ENCODE measurements around the gene STMP1.
"Not testable (repeated sequence)": the region's sequence is repeated elsewhere in the genome, so short reads cannot be mapped to it uniquely, and the experiment has no call there.

STMP1 gene

DNA sequence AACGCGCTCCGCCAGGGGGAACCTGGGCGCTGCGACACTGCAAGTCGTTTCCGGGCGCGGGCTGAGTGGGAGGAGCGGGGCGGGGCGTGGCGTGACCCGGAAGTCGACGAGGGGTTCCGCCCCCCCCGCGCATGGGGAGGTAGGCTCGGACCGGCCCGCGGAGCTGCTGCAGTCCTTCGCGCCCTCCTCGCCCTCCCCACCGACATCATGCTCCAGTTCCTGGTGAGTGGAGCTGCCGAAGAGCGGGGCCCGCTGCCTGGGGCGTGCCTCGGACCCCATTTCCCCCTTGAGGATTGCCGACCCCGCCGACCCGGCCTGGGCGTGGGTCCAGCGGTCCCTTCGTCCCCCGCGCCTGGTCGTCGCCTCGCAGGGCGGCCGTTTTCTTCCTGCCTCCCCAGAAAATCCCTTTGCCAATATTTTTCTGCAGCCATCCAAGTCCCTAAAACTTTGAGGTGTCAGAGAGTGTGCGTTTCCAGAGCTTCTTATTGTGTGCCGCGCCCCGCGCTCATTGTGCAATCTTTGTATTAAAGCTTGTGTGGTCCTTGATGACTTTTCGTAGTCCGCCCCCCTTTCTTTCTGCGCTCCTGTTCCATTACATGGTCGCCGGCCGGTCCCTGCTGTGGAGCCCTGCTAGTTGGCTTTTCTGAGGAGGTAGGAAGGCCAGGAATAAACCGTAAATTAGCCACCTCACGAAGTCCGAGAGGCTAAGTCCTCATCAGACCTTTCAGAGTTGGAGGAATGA, at the start of gene STMP1:
STMP1 (plus strand) TSS at position 142 of the 742 bp plus-strand sequence.
- peak; percentile 98 for DNase-seq (ENCODE audit: low spot score)

DNA sequence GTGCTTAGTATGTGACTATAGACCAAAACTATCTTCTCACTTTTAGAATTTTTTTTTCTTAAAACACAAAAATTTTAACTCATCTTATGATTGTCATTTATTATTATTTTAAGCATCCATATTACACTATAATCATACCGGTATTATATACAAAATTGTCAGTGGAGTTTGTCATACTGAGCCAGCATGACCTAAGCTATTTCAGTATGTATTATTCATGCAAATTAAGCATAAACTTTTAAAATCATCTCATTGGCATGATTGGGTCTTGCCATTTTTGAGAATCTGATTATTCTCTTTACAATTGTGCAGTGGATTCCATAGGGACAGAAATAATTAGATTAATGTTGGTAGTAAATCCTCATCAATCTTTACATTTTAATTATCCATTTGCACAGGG, 46.2 kb upstream of the STMP1 start:
- no peak for DNase-seq (ENCODE audit: low spot score)

DNA sequence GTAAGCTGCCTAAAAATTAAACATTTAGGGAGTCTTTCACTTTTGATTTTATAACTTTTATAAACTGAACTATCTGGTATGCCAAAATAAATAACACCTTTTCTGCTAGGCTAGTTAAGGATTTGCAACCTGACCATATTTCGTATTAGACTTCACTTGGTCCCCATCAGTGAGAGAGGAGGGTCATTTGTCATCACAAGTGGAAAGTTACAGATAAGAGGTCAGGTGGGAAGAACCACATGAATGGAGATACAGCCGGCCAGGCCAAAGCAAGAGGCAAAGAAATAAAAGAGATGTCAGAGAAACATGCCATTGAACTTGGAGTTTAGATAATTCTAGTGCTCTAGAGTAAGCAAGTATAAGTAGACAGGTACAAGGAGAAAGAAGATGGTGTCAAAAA, 44.5 kb upstream of the STMP1 start:
- DNase-seq (ENCODE audit: low spot score): no peak

DNA sequence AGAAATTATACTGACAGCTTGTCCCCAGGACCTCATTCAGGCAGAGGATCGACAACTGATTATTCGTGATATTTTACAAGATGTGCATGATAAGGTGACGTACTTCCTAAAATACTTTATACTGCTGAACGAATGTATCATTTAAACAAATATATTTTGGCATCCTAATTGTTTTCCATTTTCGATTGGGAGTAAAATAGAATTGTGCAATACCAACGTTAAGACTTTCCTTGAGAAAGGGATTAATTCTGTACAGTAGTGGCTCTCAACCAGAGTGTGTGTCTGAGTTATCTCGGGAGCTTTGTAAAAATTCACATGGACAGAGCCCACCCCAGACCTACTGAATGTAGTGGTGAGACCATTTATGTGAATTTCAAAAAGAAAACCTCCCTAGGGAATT, 43.8 kb upstream of the STMP1 start:
- no peak for DNase-seq (ENCODE audit: low spot score)

DNA sequence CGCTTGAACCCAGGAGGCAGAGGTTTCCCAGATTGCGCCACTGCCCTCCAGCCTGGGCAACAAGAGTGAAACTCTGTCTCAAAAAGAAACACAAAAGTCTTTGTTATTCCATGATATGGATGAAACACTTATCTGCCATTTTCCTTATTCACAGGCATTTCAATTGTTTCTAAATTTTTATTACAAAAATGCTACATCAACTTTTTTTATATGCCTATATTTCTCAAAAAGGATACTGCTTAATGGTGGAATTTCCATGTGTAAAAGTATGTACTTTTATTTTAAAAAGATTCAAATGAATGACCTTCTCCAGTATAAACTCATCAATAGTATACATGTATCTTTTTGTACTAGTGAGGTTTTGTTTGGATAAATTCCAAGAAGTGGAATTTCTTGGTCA, 41.9 kb upstream of the STMP1 start:
- no peak for DNase-seq (ENCODE audit: low spot score)

DNA sequence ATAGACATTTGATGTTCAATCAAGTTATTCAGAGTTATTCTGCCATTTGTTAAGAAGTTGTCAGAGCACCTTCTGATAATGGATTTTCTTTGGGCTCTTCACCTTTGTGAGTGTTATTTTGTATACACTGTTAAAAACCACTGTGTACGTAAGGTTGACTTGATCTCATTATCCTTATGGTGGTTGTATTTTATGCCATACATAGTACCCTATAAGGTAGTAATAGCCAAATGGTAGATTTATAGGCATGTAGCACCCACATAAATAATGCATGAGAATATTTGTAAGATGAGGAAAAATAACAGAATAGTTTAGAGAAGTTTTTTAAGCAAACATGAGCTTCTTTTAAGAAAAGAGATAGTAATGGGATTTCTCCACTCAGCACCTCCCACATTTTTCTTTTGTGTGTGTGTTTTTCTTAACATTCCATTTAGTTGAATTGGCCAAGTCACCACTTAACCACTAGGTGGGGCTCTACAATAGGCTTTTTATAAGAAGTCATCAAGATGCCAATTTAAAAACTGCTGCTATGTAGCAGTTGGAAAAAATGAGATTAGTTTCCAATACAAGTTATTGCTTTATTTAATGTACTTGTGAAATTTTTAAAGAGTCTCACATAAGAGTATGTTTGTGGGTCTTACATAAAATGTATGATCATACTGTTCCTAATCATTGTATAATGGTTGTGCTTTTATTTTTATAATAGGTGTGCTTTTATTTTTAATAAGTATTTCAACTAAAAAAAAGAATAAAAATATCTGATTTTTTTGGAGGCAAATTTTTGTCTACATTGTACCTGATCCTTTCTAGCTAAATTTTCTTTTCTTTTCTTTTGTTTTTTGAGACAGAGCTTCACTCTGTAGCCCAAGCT, 41.1 kb upstream of the STMP1 start:
- DNase-seq (ENCODE audit: low spot score): no peak

DNA sequence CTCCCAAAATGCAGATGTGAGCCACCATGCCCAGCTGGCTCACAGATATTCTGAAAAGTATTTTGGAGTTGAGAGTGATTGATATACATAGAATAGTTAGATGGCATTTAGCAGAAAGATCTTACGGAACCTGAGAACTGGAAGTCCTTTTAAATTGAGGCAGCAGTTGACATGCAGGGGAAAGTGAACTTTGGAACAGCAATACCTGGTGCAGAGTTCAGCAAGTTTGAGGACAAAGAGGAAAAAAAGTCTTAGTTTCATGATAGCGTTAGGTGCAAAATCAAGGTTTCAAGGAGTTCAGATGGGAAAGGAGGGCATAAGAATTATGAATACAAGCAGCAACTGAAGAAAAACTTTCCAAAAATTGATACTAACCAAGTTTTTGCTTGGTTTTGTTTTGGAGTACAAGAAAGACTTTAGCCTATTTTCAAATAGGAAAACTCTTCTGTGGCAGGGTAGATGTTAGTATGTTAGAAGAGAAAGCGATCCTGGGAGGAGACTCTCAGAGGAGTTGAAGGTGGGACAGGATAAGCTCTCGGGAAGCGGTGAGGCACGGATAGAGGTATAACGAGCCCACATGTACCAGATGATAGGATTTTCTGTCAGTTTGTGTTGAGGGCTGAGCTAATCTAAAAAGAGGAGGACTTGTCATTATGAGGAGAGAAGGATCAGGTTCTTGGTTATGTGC, 28.0 kb upstream of the STMP1 start:
- DNase-seq (ENCODE audit: low spot score): no peak

DNA sequence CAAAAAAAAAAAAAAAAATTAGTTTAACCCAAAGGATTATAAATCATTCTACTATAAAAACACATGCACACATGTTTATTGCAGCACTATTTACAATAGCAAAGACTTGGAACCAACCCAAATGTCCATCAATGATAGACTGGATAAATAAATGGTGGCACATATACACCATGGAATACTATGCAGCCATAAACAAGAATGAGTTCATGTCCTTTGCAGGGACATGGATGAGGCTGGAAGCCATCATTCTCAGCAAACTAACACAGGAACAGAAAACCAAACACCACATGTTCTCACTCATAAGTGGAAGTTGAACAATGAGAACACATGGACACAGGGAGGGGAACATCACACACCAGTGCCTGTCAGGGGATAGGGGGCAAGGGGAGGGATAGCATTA, 22.6 kb upstream of the STMP1 start:
- not testable (repeated sequence) for DNase-seq (ENCODE audit: low spot score)

DNA sequence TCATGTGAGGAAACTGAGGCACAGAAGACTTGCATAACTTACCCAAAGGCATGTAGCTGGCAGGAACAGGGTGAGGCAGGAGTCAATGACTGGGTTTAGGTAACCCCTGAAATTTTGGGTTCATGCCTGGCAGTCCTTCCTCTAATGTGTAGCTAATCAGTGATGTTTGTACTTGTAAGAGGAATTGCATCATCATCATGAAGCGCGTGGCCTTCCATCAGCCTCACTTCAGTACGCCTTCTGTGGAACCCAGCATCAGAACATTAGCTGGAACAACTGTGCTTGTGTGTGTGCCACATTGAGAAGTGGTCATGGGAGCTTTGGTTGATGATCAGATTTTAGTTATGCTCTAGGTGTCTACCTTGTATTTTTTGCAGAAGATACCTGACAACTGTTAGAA, 18.2 kb upstream of the STMP1 start:
- no peak for DNase-seq (ENCODE audit: low spot score)

DNA sequence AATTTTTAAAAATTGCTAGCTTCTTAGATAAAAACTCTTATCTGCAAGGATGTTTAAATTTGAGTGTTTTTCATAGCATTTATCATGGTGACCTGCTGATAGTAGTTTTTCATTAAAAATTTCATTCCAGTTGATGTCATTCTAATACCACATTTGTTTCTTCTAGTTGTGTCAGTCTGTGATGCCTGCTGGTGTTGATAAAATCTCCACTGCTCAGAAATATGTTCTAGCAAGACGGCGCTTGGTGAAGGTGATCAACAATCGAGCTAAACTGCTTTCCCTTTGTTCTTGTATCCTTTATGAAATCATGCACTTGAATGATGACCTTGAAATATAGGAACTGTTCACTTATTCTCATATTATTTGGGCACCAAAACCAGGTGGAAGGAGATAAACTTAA, 17.6 kb upstream of the STMP1 start:
- DNase-seq (ENCODE audit: low spot score): no peak

DNA sequence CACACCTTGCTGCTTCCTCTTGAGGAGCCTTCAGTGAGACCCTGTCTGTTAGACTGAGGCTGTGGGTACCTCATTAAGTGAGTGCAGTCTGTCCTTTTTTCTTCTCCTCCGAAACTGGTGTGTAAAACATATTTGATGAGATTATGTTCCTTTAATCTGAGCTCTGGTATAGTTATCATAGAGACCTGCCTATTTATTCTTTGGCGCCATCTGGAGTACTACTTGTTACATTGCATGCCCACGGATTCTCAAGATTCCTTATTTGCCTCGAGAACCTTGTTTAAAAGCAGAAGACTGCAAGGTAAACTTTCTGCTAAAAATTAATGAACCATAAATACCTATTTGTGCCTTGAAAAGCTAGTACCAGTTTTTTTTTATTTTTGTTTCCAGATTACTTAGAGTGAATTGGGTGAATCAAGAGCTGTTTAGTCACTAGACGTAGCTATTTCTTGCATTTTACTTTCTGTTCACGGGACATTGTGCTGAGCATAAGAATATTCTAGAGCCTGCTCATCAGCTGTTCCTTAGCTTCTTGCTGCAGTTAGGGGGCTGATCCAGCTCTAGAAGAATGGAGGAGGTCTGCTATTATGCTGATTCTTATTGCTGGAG, 16.9 kb upstream of the STMP1 start:
- no peak for DNase-seq (ENCODE audit: low spot score)

DNA sequence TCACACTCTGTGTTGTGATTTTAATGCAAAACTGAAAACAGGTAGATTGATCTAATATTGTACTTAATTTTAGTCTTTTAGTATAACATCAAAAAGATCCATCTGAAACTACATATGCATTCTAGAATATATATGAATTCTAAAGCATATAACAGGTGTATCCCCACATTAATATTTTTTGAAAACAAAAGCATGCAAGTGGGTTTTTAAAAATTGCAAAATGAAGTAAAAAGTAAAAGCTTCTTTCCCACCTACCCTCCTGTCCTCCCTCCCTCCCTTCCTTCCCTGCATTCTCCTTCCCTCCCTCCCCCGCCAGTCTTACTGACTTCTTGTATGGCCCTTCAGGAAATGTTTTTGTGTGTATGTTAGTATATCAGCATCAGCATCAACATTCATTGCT, 14.6 kb upstream of the STMP1 start:
- DNase-seq (ENCODE audit: low spot score): no peak

DNA sequence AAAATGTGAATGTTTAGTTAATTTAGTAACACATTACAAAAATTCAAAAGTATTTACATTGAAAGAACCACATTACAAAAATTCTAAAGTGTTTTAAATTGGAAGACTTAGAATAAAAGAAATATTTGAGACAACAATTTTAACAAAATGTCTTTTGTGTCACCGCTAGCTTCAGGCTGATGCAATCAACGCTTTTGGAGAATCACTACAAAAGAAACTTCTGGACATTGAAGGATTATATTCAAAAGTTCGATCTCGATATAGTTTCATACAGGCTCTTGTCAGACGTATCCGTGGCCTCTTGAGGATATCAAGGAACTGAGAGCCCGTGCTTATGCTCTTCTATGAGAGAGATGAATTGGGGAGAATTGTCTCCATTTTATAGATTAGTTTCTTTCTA, 14.1 kb upstream of the STMP1 start:
- no peak for DNase-seq (ENCODE audit: low spot score)

DNA sequence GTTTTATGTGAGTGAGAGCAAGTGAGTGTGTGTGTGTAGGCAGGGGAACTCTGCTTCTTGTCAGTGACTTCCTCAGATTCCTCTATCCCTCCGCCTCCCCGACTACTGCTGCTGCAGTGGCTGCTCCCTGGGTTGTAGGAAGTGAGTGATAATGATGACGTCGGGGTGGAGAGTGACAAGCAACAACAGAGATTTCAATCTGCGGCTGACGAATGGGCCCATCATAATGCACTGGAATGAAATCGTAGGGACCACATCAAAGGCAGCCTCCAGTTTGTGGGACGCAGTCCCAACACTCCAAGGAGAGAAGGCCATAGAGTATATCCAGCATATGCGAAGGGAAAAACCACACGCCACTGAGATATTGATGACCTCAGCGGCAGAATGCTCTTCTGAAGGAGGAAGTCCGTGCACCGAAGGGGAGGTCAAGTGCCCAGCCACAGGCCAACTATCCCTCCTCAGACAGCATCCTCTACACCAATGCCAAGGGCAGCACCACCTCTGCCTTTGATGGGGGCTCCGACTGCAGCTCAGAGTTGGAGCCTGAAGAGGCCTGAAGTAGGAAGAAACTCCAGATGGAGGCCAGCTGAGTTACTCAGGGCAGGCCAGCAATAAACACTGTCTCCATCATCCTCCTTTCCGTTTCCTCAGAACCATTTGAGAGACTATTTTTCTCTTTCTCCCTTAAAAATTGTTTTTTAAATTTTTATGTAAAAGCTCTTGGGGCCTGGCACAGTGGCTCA, 11.3 kb upstream of the STMP1 start:
- DNase-seq (ENCODE audit: low spot score): no peak

DNA sequence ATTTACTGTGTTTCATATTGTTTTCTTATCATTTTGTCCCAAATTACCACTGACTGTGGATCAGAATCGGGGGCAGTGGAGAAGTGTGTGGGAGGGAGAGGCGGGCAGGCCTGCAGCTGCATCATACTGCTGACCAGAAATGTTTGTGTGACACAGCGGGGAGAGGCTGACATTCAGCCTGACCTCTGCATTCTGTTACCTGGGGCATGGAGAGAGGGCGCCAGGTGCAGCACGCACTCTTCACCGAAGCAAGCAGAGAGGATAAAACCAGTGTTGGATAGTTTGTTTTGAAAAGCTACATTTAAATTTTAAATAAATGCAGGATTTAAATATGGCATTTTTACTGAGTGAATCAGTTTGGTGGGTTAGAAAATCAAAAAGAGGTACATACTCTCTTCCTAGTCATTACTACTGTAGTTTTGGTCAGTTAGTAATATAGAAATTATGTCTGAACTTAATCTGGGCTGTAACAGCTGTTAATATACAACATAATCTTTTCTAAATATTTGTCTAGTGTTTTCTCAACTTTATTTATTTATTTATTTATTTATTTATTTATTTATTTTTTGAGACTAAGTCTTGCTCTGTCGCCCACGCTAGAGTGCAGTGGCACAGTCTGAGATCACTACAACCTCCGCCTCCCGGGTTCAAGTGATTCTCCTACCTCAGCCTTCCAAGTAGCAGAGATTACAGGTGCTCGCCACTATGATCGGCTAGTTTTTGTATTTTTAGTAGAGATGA, 8.8 kb upstream of the STMP1 start:
- no peak for DNase-seq (ENCODE audit: low spot score)

DNA sequence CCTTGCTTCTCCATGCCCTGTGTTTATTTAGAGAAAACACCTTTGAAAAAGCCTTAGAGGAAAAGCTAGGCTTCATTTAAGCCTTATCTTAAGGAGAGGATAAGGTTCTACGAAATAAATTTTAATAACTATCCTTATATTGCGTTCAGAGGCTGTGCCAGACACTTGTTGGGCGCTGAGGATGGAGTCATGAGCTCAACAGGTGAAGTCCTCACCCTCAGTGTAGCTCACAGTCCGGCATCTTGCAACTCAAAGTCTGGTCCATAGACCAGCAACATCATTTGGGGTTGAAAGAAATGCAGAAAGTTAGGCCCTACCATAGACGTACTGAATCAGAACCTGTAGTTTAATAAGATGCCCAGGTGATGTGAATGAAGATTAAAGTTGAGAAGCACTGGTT, 3.8 kb upstream of the STMP1 start:
- DNase-seq (ENCODE audit: low spot score): no peak

DNA sequence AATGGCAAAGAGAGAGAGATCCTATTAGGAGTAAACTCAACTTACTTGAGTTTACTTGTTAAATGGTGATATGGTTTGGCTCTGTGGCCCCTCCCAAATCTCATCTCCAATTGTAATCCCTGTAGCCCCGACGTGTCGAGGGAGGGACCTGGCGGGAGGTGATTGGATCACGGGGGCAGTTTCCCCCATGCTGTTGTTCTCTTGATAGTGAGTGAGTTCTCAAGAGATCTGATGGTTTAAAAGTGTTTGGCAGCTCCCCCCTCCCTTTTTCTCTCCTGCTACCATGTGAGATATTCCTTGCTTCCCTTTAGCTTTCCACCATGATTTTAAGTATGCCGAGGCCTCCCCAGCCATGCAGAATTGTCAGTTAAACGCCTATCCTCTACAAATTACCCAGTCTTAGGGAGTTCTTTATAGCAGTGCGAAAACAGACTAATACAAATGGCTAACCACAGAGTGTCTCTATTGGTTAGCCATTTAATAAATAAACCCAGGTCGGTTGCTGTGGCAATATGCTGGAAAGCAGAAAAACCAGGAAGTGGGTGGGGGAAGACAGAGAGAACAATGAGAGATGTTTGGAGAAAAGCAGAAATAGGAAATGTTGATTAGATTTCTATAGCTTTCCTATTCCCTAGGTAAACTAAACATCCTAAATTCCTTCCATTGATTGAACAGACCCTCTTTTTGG, 3.0 kb upstream of the STMP1 start:
- DNase-seq (ENCODE audit: low spot score): no peak

DNA sequence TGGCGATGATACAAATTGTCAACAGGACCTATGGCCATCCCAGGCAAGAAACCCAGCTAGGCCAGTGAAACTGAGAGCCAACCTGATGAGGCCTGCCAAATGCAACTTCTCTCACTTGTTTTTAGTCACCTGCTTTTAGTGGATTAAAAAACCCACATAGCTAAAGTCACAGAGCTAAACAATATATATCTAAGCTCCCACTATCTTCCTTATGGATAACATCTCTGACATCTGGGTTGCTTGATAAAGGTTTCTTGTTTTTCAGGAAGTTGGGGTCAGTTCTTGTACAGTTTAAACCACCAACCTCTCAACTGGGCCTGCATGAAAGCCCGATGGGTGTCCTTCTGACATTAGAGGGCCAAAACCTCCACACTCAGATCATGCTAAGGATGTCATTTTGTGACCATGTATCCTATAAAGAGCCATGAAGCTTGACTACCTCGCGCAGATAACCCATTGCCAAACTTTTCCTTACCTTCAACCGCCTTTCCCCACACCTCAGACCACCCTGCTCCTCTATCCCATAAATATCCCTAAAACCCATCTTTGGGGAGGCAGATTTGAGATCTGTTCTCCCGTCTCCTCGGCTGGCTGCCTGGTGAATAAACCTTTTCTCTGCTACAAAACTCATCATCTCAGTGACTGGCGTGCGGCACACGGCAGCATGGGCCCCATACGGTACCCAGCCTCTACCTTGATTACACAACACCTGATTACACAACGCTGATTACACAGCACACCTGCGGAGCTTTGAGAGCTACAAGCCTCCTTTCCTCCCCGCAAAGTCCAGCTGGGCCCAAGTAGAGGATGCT, 797 bp upstream of the STMP1 start:
- DNase-seq (ENCODE audit: low spot score): no peak

DNA sequence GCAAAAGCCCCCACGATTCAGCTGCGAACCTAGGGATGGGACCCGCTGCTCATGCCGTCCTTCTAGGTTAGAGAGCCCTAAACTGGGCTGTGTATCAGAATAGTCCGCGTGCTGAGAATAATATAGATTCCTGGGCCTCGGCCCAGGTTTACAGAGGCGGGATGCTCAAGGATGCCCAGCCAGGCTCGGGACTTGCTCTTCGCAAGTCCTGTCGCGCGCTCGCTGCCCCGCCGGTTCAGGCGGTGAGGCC, 266 bp upstream of the STMP1 start:
- no peak for DNase-seq (ENCODE audit: low spot score)

DNA sequence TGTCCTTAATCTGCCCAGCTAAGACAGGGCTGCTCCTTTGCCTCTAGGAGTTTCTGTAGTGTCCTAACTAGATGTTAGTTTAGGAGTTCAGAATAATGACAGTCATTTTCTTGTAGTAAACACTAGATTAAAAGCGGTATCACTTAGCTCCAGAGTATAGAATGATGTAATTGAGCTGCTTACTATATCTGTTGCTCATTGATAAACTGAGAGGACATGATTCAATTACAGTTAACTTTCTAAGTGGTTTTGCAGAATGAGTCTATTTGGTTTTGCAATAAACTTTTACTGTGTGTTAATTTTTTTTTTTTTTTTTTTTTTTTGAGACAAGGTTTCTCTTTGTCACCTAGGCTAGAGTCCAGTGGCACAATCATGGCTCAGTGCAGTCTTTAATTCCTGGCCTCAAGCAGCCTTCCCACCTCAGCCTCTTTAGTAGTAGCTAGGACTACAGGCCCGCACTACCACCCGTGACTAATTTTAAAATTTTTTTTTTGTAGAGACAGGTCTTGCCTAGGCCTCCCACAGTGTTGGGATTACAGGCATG, 1.8 kb downstream of the STMP1 start:
- no peak for DNase-seq (ENCODE audit: low spot score)
